ENCODE measurements around the gene IMMP2L.

DNA sequence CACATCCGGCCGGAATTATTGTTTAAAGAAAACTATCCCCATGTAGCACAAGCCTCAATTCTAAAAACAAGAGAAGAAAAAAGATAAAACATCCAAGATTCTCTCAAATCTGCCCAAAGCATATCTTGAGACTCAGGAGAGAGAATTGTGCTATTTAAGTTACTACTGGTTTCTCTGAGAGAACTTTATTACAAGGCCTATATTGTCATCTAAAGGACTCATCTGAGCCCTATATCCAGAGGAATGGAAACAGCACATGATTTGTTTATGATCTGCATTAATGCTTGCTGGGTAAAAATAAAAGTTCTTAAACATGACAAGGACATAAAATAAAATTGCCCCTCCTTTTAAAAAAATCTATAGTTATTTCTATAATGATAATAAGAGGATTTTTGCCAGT, 446.3 kb downstream of the IMMP2L start:
- TF ChIP-seq POLR2AphosphoS5 (IDR thresholded peaks at IDR 0.05; ENCODE audit: low read depth, low read length) = no peak
- TF ChIP-seq, protein P1, sequence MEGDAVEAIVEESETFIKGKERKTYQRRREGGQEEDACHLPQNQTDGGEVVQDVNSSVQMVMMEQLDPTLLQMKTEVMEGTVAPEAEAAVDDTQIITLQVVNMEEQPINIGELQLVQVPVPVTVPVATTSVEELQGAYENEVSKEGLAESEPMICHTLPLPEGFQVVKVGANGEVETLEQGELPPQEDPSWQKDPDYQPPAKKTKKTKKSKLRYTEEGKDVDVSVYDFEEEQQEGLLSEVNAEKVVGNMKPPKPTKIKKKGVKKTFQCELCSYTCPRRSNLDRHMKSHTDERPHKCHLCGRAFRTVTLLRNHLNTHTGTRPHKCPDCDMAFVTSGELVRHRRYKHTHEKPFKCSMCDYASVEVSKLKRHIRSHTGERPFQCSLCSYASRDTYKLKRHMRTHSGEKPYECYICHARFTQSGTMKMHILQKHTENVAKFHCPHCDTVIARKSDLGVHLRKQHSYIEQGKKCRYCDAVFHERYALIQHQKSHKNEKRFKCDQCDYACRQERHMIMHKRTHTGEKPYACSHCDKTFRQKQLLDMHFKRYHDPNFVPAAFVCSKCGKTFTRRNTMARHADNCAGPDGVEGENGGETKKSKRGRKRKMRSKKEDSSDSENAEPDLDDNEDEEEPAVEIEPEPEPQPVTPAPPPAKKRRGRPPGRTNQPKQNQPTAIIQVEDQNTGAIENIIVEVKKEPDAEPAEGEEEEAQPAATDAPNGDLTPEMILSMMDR (IDR thresholded peaks at IDR 0.05) = no peak
- TF ChIP-seq SIN3A (IDR thresholded peaks at IDR 0.05; ENCODE audit: borderline replicate concordance, insufficient read depth, low read depth, low read length) = no peak
- TF ChIP-seq TCF7L2 (IDR thresholded peaks at IDR 0.05; ENCODE audit: low read depth, low read length) = no peak
- TF ChIP-seq REST (IDR thresholded peaks at IDR 0.05; ENCODE audit: insufficient read depth in 1 of 2, low read depth in 2 of 2, low read length in 1 of 2) = no peak
